HG02852 (cell line): ENCODE results near the gene TMEM243.
"Not testable (repeated sequence)": the region's sequence is repeated elsewhere in the genome, so short reads cannot be mapped to it uniquely, and the experiment has no call there.

ENCODE experiments used
- ATAC-seq: cut with Tn5 transposase; IDR thresholded peaks from one replicate; pipeline ENCODE4 v1.9.1; 2021; ENCODE audit warnings: mild to moderate bottlenecking, moderate library complexity; ENCODE audit not compliant: unreplicated experiment

Gene TMEM243, protein sequence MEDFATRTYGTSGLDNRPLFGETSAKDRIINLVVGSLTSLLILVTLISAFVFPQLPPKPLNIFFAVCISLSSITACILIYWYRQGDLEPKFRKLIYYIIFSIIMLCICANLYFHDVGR

DNA sequence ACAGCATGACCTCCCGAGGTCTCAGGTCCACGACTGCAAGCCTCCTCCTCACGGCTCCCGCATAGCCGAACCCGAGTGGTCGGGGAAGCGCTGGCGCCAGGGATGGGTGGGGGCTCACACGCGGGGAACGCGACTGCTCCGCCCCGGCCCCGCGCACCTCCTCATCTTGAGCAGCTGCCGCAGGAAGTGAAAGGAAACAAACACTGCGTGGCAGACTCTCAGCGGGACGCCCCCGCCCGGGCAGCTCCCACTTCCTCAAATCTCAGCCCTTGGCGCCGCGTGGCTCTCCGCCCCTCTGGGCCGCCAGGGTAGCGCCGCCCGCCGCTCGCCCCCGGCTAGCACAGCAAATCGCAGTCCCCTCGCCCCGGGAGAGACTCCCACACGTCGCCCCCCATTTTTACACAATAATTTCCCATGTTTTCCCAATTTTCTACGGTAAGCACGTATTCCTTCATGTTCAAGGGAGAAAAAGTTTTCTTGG is at the start of gene TMEM243:
Gene TMEM243 (minus strand): TSS at position 188 of the 481 bp plus-strand sequence. CDS start 229 bp downstream, outside the sequence.
- peak; percentile 45 for ATAC-seq

DNA sequence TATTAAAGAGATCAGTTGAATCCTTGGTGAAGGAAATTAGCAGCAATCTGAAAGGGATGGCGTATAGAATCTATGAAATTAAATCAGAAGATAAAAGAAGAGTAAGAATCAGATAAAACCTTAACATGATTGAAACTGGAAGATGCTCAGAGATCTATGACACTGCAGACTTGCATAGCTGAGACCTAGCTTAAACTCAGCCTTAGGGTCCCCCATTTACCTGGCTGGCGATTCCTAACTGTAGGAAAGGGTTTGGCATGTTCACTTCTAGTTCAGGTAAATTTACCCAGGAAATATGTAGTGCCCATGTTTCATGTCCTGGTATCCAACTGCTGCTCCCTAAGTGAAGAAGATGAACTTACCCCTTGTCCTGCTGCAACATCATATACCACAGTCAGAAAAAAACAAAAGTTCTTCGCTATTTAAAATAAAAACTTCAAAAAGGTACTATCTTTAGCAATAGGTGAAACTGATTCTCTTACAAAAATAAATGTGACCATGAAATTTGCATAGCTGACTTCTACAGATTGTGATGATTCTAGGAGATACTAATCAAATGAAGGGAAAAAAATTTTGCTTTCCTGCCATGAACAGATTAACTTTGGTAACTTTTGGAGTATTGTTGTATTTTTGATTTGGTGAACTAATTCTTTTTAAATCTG is 47.8 kb upstream of the TMEM243 start:
- peak; percentile 86 for ATAC-seq

DNA sequence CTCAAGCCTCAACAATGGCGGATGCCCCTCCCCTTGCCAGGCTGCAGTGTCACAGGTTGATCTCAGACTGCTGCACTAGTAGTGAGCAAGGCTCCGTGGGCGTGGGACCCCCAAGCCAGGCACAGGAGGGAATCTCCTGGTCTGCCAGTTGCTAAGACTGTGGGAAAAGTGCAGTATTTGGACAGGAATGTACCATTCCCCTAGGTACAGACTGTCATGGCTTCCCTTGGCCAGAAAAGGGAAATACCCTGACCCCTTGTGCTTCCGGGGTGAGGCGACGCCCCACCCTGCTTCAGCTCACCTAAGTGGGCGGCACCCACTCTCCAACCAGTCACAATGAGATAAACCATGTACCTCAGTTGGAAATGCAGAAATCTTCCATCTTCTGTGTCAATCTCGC is 44.0 kb upstream of the TMEM243 start:
- no peak for ATAC-seq

DNA sequence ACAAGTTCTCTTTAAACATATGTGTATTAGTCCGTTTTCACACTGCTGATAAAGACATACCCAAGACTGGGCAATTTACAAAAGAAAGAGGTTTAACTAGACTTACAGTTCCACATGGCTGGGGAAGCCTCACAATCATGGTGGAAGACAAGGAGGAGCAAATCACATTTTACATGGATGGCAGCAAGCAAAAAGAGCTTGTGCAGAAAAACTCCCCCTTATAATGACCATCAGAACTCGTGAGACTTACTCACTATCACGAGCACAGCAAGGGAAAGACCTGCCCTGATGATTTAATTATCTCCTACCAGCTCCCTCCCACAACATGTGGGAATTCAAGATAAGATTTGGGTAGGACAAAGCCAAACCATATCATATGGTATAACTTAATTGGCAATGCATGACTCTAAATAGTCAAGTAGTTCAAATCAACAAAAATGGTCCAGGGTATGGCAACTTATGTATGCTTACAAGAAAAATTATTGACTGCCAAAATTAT is 34.1 kb upstream of the TMEM243 start:
- no peak for ATAC-seq

DNA sequence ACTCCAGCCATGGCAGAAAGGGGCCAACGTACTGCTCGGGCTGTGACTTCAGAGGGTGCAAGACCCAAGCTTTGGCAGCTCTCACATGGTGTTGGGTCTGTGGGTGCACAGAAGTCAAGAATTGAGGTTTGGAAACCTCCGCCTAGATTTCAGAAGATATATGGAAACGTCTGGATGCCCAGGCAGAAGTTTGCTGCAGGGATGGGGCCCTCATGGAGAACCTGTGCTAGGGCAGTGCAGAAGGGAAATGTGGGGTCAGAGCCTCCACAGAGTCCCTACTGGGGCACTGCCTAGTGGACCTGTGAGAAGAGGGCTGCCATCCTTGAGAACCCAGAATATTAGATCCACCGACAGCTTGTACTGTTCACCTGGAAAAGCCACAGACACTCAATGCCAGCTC is 26.1 kb upstream of the TMEM243 start:
- not testable (repeated sequence) for ATAC-seq

DNA sequence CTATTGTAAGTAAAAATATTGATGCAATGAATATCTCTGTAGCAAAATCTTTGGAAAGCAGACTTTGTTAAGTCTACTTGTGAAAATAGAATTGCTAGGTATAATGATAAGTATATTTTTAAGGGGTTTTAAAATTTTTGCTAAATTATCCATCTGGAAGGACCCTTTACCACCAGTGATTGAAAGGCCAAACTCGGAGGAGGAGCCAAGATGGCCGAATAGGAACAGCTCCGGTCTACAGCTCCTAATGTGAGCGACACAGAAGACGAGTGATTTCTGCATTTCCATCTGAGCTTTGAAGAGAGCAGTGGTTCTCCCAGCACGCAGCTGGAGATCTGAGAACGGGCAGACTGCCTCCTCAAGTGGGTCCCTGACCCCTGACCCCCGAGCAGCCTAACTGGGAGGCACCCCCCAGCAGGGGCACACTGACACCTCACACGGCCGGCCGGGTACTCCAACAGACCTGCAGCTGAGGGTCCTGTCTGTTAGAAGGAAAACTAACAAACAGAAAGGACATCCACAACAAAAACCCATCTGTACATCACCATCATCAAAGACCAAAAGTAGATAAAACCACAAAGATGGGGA is 19.0 kb upstream of the TMEM243 start:
- ATAC-seq, result not testable (repeated sequence)

DNA sequence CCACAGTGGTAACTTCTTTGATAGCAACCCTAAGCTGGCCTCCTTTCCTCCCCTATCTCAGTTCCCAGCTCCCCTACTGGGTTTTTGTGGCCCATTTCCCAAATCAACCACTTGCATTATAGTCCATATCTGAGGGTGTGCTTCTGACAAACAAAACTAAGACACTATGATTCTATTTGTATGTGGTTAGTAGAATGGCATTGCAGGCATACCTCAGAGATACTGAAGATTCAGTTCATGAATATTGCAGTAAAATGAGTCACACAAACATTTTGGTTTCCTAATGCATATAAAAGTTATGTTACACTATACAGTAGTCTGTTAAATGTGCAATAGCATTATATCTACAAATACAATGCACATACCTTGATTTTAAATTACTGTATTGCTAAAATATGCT is 15.4 kb upstream of the TMEM243 start:
- ATAC-seq, result no peak

DNA sequence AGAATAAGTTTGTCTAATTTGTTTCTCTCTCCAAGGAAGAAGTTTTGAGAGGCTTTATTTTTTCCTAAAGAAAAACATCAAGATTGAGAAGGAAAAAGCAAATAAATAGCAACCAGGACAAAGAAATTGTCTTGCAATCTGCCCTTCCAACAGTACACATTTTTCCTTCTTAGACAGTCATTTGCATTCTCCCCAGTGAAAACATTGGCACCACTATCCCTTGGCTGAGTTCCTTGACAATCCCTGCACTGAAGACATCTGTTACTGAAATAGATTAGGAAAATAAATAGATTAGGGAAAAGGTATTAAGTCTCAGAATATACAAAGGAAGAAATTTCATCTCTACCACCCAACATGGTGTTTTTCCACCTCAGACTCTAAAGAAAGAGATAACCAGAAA is 12.2 kb upstream of the TMEM243 start:
- no peak for ATAC-seq

DNA sequence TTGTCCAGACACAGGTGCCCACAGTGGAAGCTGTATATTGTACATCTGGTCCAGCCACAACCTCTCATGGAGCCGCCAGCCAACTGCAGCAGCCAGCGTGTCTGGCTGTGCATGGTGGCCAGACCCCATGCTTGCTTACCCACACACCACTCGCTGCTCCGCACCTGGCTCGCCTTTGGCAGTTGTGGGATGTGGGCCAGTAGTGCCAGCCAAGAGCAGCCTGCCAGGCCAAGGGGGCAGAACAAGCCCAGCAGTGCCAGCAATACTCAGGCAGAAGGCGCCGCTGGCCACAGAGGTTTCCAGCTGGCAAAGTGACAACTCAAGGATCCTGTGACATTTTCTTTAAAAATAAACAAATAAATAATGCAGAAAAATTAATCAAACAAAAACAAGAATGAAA is 11.7 kb upstream of the TMEM243 start:
- ATAC-seq, result no peak

DNA sequence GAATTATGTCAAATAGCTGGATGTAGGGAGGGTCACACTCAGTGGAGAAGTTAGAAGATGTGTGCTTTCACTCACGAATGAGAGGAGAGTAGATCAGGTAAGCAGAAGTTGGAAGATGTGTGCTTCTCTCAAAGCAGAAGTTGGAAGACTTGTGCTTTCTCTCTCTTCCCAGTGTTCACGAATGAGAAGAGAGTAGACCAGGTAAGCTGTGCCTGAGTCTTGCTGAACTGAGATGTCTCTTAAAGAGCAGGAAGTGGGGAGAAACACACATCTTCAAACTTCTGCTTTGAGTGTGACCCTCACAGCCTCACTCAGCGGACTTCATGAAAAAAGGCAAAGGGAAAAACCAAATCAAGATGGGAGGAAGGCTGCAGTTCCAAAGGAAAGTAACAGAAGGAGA is 7.0 kb upstream of the TMEM243 start:
- ATAC-seq, result peak; percentile 75

DNA sequence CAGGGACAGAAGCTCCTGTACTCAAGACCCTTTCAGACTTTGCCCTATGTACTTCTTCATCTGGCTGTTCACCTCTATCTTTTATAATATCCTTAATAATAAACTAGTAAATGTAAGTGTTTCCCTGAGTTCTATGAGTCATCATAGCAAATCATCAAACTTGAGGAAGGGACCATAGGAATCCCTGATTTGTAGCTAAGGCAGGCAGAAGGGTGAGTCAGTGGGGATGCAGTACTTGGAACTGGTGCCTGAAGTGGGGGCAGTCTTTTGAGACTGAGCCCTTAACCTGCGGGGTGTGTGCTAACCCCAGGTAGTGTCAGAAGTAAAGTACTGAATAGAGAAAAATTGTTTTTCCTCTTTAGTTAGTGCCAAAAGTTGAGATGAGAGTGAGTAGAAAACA is 6.2 kb upstream of the TMEM243 start:
- ATAC-seq, result no peak

DNA sequence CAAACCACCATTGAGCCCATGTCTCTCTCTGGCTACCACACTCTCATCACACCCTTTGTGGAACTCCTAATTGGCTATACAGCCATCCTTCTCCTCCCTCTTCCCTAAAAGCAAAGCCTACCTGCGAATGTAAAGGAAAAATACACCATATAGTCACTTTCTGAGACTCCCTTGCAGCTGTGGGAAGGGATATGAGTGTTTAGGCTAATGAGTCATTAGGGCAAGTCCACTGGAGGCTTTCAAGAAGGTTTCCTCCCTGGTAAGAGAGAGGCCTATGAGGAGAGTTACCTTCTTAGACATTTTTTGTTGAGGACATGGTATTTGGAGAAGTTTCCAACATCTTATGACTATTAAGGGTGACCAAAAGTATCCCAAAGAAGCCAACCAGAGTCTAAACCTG is 4.1 kb upstream of the TMEM243 start:
- no peak for ATAC-seq

DNA sequence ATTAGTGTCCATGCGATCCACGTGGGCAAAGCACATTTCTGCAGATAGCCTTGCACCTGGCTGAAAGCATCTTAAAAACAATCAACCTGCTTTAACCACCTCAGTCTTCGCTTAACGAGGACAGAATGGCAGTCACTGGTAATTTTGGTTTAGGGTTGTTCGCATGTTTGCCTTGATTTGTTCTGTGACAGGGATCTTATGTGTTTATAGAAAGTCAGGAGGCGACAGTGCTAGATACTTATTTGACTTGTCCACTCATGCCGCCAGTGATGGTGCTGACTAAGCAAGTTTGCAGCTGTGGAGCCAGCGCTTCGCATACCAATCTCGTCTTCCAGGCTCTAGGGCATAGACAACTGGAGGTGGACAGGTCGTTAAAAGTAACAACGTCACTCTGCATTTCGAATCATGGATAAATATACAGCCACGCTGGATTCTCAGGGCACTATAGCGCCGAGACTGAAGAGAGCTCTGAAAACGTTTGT is 1.2 kb upstream of the TMEM243 start:
- ATAC-seq, result no peak

DNA sequence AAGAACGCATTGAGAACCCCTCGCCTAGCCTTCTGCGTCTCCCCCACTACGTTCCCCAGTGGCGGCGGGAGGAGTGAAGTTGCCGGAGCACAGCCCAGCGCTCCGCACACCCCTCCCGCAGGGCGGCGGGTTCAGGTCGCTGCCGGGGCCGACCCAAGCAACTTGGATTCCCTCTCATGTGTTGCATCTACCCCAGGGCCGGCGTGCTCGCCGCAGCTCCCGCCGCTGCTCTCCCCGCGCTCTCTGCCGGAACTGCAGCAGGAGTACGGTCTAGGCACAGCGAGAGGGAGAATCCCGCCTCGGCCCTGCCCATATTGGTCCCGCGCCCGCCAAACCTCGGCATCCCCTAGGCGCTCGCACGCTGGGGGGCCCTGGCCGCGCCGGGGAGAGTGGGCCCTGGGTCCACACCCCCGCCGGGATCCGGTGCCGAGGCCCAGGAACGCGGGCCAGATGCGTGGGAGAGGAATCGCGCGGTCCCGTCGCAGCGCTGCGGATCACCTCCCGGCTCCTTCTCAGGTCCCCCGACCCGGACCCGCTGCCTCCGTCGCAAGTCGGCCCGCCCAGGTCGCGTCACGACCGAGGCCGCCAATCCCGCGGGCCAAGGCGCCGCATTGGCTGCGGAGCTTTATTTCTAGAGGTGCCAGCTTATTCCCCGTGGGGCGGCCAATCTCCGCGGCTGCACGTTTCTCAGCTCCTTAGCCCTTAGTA is 648 bp upstream of the TMEM243 start:
- ATAC-seq, result peak; percentile 32

DNA sequence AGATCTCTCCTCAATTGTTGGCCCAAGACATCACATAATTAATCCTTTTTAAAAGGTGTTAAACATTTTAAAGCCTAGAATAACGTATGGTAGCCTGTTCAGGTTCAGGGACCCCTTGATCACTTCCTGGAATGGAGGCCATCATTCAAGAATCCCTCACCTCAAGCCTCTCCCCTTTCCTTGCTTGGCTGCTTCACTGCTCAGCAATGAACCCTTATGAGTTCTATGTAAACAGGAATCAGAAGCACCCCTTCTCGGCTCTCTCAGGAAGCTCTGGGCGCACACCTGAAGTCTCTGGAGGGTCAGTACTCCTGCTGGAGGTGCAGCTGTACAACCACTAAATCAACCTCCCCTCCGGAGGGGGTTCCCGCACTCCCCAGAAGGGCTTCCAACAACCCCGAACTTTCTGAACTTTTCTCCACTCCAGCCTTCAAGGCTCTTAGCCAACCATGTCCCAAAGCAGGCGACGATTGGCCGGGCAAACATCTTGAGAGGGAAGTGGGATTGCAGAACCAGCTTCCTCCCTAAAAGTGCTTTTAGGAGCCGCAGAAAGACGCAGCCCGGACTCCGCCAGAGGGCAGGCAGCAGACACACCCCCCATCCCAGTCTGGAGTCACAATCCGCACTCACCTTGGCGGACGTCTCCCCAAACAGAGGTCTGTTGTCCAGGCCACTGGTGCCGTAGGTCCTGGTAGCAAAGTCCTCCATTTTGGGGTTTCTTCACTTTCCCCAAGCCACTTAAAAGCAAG is 562 bp downstream of the TMEM243 start:
- peak; percentile 6 for ATAC-seq

DNA sequence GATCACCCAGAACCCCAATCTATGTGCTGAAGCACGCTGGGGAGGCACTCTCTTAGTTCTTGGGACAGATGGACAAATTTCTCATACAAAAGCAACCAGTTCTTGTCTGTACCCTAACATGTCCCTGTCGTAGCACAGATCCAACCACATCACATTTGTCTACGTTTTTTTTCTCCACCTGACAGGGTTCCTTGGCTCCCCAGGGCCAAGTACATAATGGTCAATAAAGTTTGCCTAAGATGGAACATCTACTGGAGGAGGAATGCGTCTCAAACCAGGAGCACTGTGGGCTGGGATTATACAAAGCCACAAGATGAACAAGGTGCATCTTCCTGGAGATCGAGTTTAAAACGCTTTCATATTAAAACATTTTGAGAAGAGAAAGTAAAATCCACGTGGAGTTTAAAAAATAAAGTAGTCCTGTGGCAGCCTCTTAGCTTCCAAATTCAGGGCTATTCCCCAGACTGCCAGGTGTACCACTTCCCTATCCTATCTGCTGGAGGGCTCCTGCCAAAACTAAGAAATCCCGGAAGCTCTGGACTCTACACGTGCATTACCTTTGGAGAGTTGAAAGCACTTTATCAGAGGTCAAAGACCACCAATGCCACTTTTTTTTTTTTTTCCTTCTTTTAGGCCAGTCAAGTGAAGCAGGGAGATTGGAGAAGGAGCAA is 1.4 kb downstream of the TMEM243 start:
- no peak for ATAC-seq

DNA sequence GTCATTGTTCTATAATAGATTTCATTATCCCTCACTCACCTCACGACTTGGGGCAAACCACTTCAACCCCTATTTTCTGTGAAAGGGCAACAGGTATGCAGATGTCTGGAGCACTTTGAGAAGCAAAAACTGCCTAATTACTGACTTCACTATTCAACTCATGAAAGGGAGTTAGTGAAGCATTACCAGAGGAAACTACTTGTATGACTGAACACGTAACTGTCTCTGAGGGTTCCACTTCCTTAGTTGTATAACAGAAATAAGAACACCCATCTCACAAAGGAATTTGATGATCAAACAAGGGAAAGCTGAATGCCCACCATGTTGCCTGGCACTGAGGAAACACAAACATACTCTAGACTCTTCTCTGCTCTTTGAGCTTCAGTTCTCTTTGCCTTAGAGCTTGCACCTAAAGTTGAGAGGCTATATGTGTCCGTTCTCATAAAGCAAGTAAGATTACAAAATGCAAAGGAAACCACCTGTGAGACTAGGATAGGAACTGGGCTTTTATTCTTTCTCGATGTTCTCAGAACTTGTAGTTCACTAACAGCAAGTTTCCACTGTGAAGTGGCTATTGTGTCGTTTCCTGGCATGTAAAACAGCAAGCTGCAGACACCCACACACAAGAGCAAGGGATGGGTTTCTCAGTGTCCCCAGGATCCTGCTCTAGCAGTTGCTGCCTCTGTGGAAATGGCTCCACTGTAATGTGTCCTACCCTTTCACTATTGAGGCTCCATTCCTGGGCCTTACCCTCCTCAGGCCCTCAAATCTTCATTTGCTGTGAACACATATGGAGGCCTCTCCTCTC is 2.6 kb downstream of the TMEM243 start:
- ATAC-seq, result peak; percentile 50

DNA sequence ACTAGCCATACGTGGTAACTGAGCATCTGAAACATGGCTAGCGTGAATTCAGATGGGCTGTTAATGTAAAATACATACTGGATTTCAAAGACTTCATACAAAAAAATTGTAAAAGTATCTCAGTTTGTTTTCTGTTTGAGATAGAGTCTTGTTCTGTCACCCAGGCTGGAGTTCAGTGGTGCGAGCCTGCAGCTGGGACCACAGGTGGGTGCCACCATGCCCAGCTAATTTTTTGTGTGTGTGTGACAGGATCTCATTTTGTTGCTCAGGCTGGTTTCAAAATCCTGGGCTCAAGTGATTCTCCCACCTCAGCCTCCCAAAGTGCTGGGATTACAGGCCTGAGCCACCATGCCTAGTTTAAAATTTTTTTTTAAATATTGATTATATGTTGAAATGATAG is 4.5 kb downstream of the TMEM243 start:
- ATAC-seq, result no peak

DNA sequence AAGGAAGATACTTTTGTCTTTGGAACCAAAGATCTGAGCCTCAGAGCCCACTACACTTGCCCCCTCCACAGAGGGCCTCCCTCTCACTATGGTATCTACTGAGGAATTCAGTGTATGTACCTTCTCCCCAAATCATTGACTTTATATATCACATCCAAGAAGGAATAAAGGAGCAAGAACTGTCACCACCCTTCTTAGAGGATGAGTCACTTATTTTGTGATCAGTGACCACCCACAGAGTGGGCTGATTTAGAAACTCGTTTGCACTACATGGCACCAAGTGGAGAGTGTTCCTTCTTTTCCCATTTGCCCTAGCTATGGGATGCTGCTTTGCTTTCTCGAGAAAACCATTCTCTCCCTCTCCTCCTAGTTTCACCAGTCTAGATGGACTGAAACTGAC is 5.7 kb downstream of the TMEM243 start:
- ATAC-seq, result no peak
